CD1c-positive myeloid dendritic cell (primary cell): Measurements from ENCODE around the gene PPP1R27.

Experiments
- DNase-seq: peaks from one replicate; pipeline ENCODE4 v3.0.0-alpha.2; 2016; ENCODE audit errors: extremely low spot score

Gene PPP1R27

GRCh38 chr17:81804559-81805399 is 30.1 kb downstream of the PPP1R27 start:
- no peak for DNase-seq

GRCh38 chr17:81803728-81804558 is 30.9 kb downstream of the PPP1R27 start, which contains the start of gene GCGR:
Gene GCGR (plus strand): TSS chr17:81804150. CDS start chr17:81809019, 4,869 bp downstream.
- DNase-seq = no peak

DNA sequence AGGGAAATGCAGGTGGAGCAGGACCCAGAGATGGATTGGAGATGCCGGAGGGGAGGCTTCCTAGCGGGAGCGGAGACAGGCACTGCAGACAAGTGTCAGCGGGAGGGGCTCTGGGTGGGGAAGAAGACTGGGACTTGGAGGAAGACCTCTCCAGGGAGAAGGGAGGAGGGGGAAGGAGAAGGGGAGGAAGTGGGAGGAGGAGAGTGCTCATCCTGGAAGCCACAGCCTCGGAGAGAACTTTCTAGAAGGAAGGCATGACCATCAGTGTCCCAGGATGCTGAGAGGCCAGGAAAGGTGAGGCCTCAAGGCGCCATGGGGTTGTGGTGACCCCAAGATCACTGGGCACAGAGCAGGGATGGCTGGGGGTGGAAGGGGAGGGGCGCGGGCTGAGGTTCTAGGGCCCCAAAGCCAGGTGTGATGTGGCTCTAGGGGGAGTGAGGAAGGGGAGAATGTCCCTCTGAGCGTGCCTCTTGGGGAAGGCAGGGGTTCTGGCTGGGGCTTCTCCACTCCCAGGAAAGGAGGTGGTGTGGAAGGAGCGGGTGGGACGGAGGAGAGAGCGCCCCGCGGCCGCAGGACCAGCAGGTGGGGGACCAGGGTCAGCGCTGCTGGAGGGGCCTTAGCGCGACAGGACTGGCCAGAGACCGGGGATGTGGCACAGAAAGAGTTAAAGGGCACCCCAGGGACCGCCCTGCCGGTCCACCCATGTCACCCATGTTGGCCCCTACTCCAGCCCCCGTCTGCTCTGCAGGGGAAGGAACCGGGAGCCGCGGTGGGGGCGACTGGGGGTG is 31.8 kb downstream of the PPP1R27 start:
- DNase-seq = no peak

GRCh38 chr17:81802048-81802758 is 32.6 kb downstream of the PPP1R27 start:
- no peak for DNase-seq

GRCh38 chr17:81801327-81801726 is 33.5 kb downstream of the PPP1R27 start:
- no peak for DNase-seq

DNA sequence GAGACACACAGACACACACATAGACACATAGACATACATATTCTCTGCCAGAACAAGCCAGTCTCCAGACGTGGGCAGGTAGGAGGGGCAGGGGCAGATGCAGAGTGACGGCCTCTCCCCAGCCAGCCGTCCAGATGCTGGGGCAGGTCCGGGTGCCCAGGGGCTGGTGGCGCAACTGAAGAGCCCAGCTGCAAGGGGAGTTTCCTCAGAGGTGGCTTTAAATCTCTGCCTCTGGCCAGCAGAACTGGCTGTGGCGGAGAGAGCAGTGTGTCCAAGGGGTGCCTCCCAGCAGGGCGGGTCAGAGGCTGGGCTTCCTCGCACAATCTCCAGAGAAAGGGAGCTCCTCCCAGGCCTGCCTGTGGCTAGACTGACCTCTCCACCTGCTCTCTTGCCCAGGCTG is 40.3 kb downstream of the PPP1R27 start:
- peak; percentile 18 for DNase-seq

DNA sequence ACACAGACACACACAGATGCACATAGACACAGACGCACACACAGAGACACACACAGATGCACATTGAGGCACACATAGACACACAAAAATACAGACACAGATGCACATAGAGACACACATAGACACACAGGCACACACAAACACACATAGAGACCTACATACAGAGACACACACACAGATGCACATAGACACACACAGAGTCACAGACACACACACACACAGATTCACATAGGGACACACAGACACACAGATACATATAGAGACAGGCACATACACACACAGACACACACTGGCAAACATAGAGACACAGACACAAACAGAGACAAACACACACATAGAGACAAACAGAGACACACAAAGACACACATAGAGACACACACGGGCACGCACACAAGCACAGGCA is 40.8 kb downstream of the PPP1R27 start:
- DNase-seq = no peak

DNA sequence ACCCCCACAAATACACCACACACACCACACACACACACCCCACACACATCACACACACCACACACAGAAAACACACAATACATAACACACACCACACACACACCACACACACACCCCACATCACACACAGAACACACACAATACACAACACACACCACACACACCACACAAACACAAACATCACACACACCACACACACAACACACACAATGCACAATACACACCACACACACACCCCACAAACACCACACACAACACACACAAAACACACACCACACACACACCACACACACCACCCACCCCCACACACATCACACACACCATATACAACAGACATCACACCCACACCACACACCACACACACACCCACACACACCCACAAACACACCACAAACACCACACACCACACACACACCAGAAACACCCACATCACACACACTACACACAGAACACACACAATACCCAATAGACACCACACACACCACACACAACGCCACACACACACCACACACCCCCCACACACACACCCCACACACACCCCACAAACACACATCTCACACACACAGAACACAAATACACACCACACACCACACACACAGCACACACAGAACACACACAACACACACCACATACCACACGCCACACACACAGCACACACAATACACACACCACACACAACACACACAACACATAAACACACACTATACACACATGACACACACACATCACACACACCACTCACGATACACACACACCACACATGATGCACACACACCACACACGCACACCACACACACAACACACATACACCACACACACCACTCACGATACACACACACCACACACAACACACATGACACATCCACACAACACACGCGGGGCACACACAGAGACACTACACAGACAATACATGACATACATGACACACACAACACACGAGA is 41.9 kb downstream of the PPP1R27 start:
- DNase-seq = no peak
